ENCODE results near the gene BRAT1. TPM values are rescaled to one million over a fixed set of nuclear protein-coding genes. Genes with fewer than 3 reads are reported as not detected.

BRAT1 gene
- total RNA-seq, 1 donor from 2014 or later, result 19.7 TPM

DNA sequence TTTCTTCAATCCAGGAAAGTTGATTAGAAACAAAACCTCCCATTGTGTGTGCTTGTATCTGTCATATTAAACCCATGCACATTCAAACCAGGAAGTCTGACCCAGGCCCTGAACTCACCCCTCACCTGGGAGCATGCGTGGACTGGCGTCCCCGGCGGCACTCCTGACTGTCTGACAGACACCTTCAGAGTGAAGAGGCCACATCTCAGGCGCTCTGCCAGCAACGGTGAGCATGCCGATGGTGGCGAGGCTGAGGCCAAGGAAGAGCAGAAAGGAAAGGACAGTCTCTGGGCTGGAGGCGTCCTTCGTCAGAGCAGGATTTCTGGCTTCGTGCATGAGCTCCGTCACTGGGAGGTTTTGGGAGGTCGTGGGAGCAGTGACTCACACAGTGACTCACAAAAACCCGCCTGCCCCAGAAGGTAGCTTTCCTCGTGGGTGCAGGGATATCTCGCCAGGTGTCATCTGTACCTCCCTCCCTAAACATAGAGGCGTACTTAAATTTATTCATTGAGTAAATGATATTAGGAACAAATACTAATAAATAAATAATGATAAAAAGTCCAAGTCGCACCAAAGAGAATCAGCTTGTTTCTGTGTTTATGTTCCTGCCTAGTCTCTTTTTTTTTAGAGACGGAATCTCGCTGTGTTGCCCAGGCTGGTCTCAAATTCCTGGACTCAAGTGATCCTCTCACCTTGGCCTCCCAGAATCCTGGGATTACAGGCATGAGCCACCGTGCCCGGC, 16.9 kb upstream of the BRAT1 start:
- Histone ChIP-seq H3K4me3 (ENCODE audit: insufficient read depth, low read depth, low read length) (no peak overlapping the region), H3K9me3 (ENCODE audit: insufficient read depth, low read depth, low read length) (no peaks in the 10 kb centered on the region), H3K4me2 (ENCODE audit: low read length) (peak overlapping the region; percentile 67), H3K9ac (ENCODE audit: low read length) (peak overlapping the region; percentile 60), H3K27ac (ENCODE audit: low read depth, low read length) (peak overlapping the region; percentile 55), H3K79me2 (ENCODE audit: insufficient read depth, low read length) (no peaks in the 10 kb centered on the region), H2AFZ (ENCODE audit: low read depth, low read length) (peak overlapping the region; percentile 13), H3K4me1 (ENCODE audit: insufficient read depth, low read length) (peaks cover 16% of the 10 kb centered on the region), H3K27me3 (ENCODE audit: insufficient read depth, low read length) (no peaks in the 10 kb centered on the region), H3K36me3 (ENCODE audit: insufficient read depth, low read length) (no peaks in the 10 kb centered on the region), H4K20me1 (ENCODE audit: insufficient read depth, low read length) (peaks cover 7% of the 10 kb centered on the region)
- Mint-ChIP-seq H3K9me3 (ENCODE audit: unreplicated experiment) (no peaks in the 10 kb centered on the region), H3K36me3 (ENCODE audit: low read depth, unreplicated experiment) (peaks cover 20% of the 10 kb centered on the region), H3K4me1 (ENCODE audit: low read depth, unreplicated experiment) (peaks cover 20% of the 10 kb centered on the region), H3K27me3 (ENCODE audit: low read depth, unreplicated experiment) (no peaks in the 10 kb centered on the region), H3K27ac (ENCODE audit: unreplicated experiment) (peak overlapping the region; percentile 72), H3K4me3 (ENCODE audit: unreplicated experiment) (peak overlapping the region; percentile 54)
- no peak for FAIRE-seq
- TF ChIP-seq, protein P1, sequence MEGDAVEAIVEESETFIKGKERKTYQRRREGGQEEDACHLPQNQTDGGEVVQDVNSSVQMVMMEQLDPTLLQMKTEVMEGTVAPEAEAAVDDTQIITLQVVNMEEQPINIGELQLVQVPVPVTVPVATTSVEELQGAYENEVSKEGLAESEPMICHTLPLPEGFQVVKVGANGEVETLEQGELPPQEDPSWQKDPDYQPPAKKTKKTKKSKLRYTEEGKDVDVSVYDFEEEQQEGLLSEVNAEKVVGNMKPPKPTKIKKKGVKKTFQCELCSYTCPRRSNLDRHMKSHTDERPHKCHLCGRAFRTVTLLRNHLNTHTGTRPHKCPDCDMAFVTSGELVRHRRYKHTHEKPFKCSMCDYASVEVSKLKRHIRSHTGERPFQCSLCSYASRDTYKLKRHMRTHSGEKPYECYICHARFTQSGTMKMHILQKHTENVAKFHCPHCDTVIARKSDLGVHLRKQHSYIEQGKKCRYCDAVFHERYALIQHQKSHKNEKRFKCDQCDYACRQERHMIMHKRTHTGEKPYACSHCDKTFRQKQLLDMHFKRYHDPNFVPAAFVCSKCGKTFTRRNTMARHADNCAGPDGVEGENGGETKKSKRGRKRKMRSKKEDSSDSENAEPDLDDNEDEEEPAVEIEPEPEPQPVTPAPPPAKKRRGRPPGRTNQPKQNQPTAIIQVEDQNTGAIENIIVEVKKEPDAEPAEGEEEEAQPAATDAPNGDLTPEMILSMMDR (IDR thresholded peaks at IDR 0.05; ENCODE audit: insufficient read depth, low read depth, low read length), result no peak
- DNase-seq (ENCODE audit: low read depth), result peak; percentile 74

DNA sequence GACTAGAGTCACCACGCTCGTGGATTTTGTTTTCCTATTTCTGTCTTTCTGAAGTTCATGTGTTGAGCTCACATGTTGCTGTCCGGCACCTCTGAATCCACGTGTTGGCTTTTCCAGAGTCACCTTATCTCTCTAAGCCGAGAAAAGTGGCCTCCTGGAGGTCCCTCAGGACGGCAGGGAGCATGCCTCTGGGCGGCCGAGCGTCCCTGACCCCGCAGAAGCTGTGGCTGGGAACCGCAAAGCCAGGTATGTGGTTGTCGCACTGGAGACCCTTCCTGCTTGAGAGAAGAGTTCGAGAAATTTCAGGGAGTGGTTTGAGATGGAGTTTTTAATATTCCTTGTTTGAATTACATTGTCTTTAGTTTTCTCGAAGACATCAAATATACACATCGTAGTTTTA, 16.1 kb upstream of the BRAT1 start:
- Histone ChIP-seq H3K4me3 (ENCODE audit: insufficient read depth, low read depth, low read length) (no peak overlapping the region), H3K9ac (ENCODE audit: low read length) (no peak overlapping the region), H3K27me3 (ENCODE audit: insufficient read depth, low read length) (no peaks in the 10 kb centered on the region), H3K36me3 (ENCODE audit: insufficient read depth, low read length) (no peaks in the 10 kb centered on the region), H2AFZ (ENCODE audit: low read depth, low read length) (no peak overlapping the region), H3K9me3 (ENCODE audit: insufficient read depth, low read depth, low read length) (no peaks in the 10 kb centered on the region), H3K4me2 (ENCODE audit: low read length) (no peak overlapping the region), H3K4me1 (ENCODE audit: insufficient read depth, low read length) (peaks cover 20% of the 10 kb centered on the region), H3K27ac (ENCODE audit: low read depth, low read length) (no peak overlapping the region), H4K20me1 (ENCODE audit: insufficient read depth, low read length) (peaks cover 13% of the 10 kb centered on the region), H3K79me2 (ENCODE audit: insufficient read depth, low read length) (no peaks in the 10 kb centered on the region)
- FAIRE-seq (no peak), DNase-seq (ENCODE audit: low read depth) (no peak)
- no peaks in the 10 kb centered on the region for H3K9me3 Mint-ChIP-seq (ENCODE audit: unreplicated experiment)
- TF ChIP-seq, protein P1 (IDR thresholded peaks at IDR 0.05; ENCODE audit: insufficient read depth, low read depth, low read length), result no peak
- no peak for TF ChIP-seq EZH2 (IDR thresholded peaks at IDR 0.05; ENCODE audit: insufficient read depth, low read length)
- no peak overlapping the region for H3K4me3 Mint-ChIP-seq (ENCODE audit: unreplicated experiment)
- H3K4me1 Mint-ChIP-seq (ENCODE audit: low read depth, unreplicated experiment), result peaks cover 22% of the 10 kb centered on the region
- no peak overlapping the region for H3K27ac Mint-ChIP-seq (ENCODE audit: unreplicated experiment)
- no peaks in the 10 kb centered on the region for H3K27me3 Mint-ChIP-seq (ENCODE audit: low read depth, unreplicated experiment)
- H3K36me3 Mint-ChIP-seq (ENCODE audit: low read depth, unreplicated experiment), result peaks cover 20% of the 10 kb centered on the region

DNA sequence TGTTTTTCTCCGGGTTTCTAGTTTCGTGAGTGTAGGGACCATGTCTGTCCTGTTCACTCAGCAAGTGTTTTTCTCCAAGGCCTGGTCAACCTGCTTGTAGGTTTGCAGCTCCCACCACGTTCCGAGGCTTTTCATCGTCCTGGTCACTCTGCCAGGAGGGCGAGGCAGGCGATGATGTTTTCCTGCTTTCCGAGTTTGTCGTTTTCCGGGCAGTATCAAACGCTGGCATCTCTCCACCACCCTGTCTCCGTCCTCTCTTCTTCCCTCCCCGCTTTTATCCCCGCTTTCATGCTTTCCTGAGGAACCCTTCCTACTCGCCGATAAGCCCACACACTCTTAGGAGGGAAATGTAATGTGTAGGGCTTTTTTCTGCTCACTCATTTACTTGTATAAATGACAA, 14.7 kb upstream of the BRAT1 start:
- Histone ChIP-seq H3K27me3 (ENCODE audit: insufficient read depth, low read length) (no peaks in the 10 kb centered on the region), H3K36me3 (ENCODE audit: insufficient read depth, low read length) (no peaks in the 10 kb centered on the region), H3K4me3 (ENCODE audit: insufficient read depth, low read depth, low read length) (no peak overlapping the region), H3K9me3 (ENCODE audit: insufficient read depth, low read depth, low read length) (no peaks in the 10 kb centered on the region), H3K79me2 (ENCODE audit: insufficient read depth, low read length) (peaks cover 4% of the 10 kb centered on the region), H3K27ac (ENCODE audit: low read depth, low read length) (no peak overlapping the region), H3K4me2 (ENCODE audit: low read length) (no peak overlapping the region), H2AFZ (ENCODE audit: low read depth, low read length) (no peak overlapping the region), H3K4me1 (ENCODE audit: insufficient read depth, low read length) (peaks cover 20% of the 10 kb centered on the region), H4K20me1 (ENCODE audit: insufficient read depth, low read length) (peaks cover 23% of the 10 kb centered on the region), H3K9ac (ENCODE audit: low read length) (no peak overlapping the region)
- H3K27me3 Mint-ChIP-seq (ENCODE audit: low read depth, unreplicated experiment), result no peaks in the 10 kb centered on the region
- TF ChIP-seq, protein P1 (IDR thresholded peaks at IDR 0.05; ENCODE audit: insufficient read depth, low read depth, low read length), result no peak
- no peak for TF ChIP-seq EZH2 (IDR thresholded peaks at IDR 0.05; ENCODE audit: insufficient read depth, low read length)
- no peak overlapping the region for H3K4me3 Mint-ChIP-seq (ENCODE audit: unreplicated experiment)
- no peak for DNase-seq (ENCODE audit: low read depth)
- H3K27ac Mint-ChIP-seq (ENCODE audit: unreplicated experiment), result no peak overlapping the region
- peaks cover 15% of the 10 kb centered on the region for H3K36me3 Mint-ChIP-seq (ENCODE audit: low read depth, unreplicated experiment)
- no peak for FAIRE-seq
- no peaks in the 10 kb centered on the region for H3K9me3 Mint-ChIP-seq (ENCODE audit: unreplicated experiment)
- H3K4me1 Mint-ChIP-seq (ENCODE audit: low read depth, unreplicated experiment), result peaks cover 17% of the 10 kb centered on the region

Measured in astrocyte (in vitro differentiated cells and primary cell).